ENCODE measurements around the gene KRT16.

DNA sequence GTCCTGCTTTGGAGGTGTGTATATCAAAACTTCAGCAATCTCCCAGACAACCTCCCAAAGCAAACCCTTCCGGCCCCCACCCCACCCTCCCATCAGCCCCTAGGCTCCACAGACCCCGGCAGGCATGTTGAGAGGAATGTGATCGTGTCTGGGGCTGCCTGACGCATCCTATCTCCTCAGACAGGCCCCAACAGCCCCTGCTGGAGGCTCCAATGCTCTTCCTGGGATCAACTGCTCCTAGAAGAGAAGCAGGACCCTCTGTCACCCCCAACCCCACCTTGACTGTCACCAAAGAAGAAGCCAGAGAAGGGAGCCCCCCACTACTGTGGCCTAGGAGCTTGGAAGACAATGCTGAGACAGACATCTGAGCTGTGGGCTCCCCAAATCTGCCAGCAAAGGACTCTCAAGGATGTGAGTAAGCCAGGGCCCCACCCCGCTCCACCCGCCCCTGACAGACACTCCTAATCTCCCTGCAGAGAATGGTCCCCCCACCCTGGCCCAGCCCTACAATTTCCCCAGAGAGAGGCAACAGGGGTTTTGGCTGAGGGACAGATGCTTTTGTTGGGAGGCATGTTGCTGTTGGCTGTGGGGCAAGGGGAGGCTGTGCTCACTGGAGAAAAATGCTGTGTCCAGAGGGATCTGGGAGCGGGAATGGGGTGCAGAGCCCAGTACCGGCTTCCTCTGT is 24.3 kb downstream of the KRT16 start:
- TF ChIP-seq, protein P1, sequence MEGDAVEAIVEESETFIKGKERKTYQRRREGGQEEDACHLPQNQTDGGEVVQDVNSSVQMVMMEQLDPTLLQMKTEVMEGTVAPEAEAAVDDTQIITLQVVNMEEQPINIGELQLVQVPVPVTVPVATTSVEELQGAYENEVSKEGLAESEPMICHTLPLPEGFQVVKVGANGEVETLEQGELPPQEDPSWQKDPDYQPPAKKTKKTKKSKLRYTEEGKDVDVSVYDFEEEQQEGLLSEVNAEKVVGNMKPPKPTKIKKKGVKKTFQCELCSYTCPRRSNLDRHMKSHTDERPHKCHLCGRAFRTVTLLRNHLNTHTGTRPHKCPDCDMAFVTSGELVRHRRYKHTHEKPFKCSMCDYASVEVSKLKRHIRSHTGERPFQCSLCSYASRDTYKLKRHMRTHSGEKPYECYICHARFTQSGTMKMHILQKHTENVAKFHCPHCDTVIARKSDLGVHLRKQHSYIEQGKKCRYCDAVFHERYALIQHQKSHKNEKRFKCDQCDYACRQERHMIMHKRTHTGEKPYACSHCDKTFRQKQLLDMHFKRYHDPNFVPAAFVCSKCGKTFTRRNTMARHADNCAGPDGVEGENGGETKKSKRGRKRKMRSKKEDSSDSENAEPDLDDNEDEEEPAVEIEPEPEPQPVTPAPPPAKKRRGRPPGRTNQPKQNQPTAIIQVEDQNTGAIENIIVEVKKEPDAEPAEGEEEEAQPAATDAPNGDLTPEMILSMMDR (conservative IDR thresholded peaks at IDR 0.05; ENCODE audit: low read depth, low read length): no peak
- TF ChIP-seq EZH2 (IDR thresholded peaks at IDR 0.05; ENCODE audit: low read length, unreplicated experiment): no peak
- TF ChIP-seq EZH2phosphoT487 (IDR thresholded peaks at IDR 0.05; ENCODE audit: borderline replicate concordance, low read length): no peak
